ENCODE results near the gene PVALEF. TPM values are rescaled to one million over a fixed set of nuclear protein-coding genes. Genes with fewer than 3 reads are reported as not detected.

PVALEF gene
- total and polyA plus RNA-seq, 2 of the 13 experiments (the other 11 are each of a cell fraction or from before 2014, with no cell fraction given), result 0.18 TPM

- TF ChIP-seq PAXIP1 (CRISPR knock-in tag; conservative IDR thresholded peaks at IDR 0.05) (peak; percentile 90), RXRB (CRISPR knock-in tag; IDR thresholded peaks at IDR 0.05; ENCODE audit: borderline replicate concordance) (peak; percentile 56), RAD21 (CRISPR knock-in tag; IDR thresholded peaks at IDR 0.05) (peak; percentile 57), MYPOP (CRISPR knock-in tag; IDR thresholded peaks at IDR 0.05) (0 out of 2 replicates have a peak, but pooled peaks have one; percentile 55), IRF2 (CRISPR knock-in tag; IDR thresholded peaks at IDR 0.05) (0 out of 2 replicates have a peak, but pooled peaks have one; percentile 38), ZNF83 (CRISPR knock-in tag; IDR thresholded peaks at IDR 0.05; ENCODE audit: borderline replicate concordance) (peak; percentile 39; the same call in 1 of the 2 replicates), SRSF1 (optimal IDR thresholded peaks at IDR 0.05; ENCODE audit: low read depth, low read length) (peak; percentile 69), ZNF350 (CRISPR knock-in tag; IDR thresholded peaks at IDR 0.05; ENCODE audit: borderline replicate concordance, low read depth) (peak; percentile 77), ZNF407 (CRISPR knock-in tag; IDR thresholded peaks at IDR 0.05; ENCODE audit: not compliant biosample characterization) (peak; percentile 45), BRD4 (CRISPR knock-in tag; IDR thresholded peaks at IDR 0.05) (peak; percentile 96), SP5 (CRISPR knock-in tag; IDR thresholded peaks at IDR 0.05; ENCODE audit: borderline replicate concordance, low read depth) (0 out of 2 replicates have a peak, but pooled peaks have one; percentile 16), SKI (IDR thresholded peaks at IDR 0.05; ENCODE audit: partially characterized antibody) (peak; percentile 39), TEAD2 (CRISPR knock-in tag; IDR thresholded peaks at IDR 0.05) (peak; percentile 27; the same call in 1 of the 2 replicates), PRMT3 (CRISPR knock-in tag; IDR thresholded peaks at IDR 0.05; ENCODE audit: borderline replicate concordance, low read depth) (peak; percentile 66; the same call in 1 of the 2 replicates), ZNF709 (CRISPR knock-in tag; IDR thresholded peaks at IDR 0.05) (peak; percentile 79), ZNF160 (CRISPR knock-in tag; IDR thresholded peaks at IDR 0.05) (peak; percentile 68; the same call in 1 of the 2 replicates)
Measured at GRCh38 chr17:81165246-81166032, at the start of gene PVALEF (continued).
